Neural progenitor cell (in vitro differentiated cells): ENCODE results near the gene ANKS1B. TPM values are rescaled to one million over a fixed set of nuclear protein-coding genes. Genes with fewer than 3 reads are reported as not detected.

Experiments used
- DNase-seq: peaks from one replicate; pipeline ENCODE4 v3.0.0-alpha.2; 2016; ENCODE audit warnings: low spot score
- H2AFZ ChIP-seq: fragments of 200-600 bp; sonication (generic); replicated peaks from 2 replicates; pipeline ENCODE4 v1.6.1; 2016; ENCODE audit warnings: antibody characterized with exemption
- H3F3A ChIP-seq: fragments of 200-600 bp; sonication (generic); 2 replicates; pipeline ENCODE4 v1.6.1; 2016; ENCODE audit warnings: antibody characterized with exemption, low read depth
- H3K27ac ChIP-seq: fragments of 200-600 bp; sonication (generic); 2 replicates; pipeline ENCODE4 v1.5.1; 2016; ENCODE audit warnings: mild to moderate bottlenecking
- H3K27me3 ChIP-seq: fragments of 200-600 bp; sonication (generic); 2 replicates; pipeline ENCODE4 v1.6.1; 2016; ENCODE audit warnings: mild to moderate bottlenecking, moderate library complexity
- H3K36me3 ChIP-seq: fragments of 200-600 bp; sonication (generic); 2 replicates; pipeline ENCODE4 v1.5.1; 2016
- H3K4me1 ChIP-seq: fragments of 200-600 bp; sonication (generic); 2 replicates; pipeline ENCODE4 v1.6.1; 2016; ENCODE audit warnings: mixed run types
- H3K4me2 ChIP-seq: fragments of 200-600 bp; sonication (generic); 2 replicates; pipeline ENCODE4 v1.6.1; 2016
- H3K4me3 ChIP-seq: fragments of 200-600 bp; sonication (generic); 2 replicates; pipeline ENCODE4 v1.5.1; 2016
- H3K79me2 ChIP-seq: fragments of 200-600 bp; sonication (generic); 2 replicates; pipeline ENCODE4 v1.6.1; 2016; ENCODE audit warnings: low read depth
- H3K9ac ChIP-seq: fragments of 200-600 bp; sonication (generic); 2 replicates; pipeline ENCODE4 v1.6.1; 2016
- H3K9me3 ChIP-seq: fragments of 200-600 bp; sonication (generic); 2 replicates; pipeline ENCODE4 v1.5.1; 2016; ENCODE audit warnings: low read depth
- H4K20me1 ChIP-seq: fragments of 200-600 bp; sonication (generic); 2 replicates; pipeline ENCODE4 v1.6.1; 2016; ENCODE audit warnings: low read depth
- H3K27ac Mint-ChIP-seq: 3 replicates; pipeline ENCODE4 v1.8.0; 2021; ENCODE audit warnings: mixed read lengths
- H3K27me3 Mint-ChIP-seq: 2 replicates; pipeline ENCODE4 v1.8.0; 2022; ENCODE audit warnings: low read depth, mild to moderate bottlenecking, inconsistent platforms, moderate library complexity, mixed read lengths; ENCODE audit not compliant: insufficient read depth
- H3K36me3 Mint-ChIP-seq: 3 replicates; pipeline ENCODE4 v1.8.0; 2021; ENCODE audit warnings: mixed read lengths
- H3K4me1 Mint-ChIP-seq: 3 replicates; pipeline ENCODE4 v1.8.0; 2021; ENCODE audit warnings: mixed read lengths
- H3K4me3 Mint-ChIP-seq: 3 replicates; pipeline ENCODE4 v1.8.0; 2021; ENCODE audit warnings: mild to moderate bottlenecking, moderate library complexity, mixed read lengths
- H3K9me3 Mint-ChIP-seq: 3 replicates; pipeline ENCODE4 v1.8.0; 2020; ENCODE audit warnings: mixed read lengths
- CTCF ChIP-seq: fragments of 200-600 bp; sonication (generic); IDR thresholded peaks from 2 replicates; pipeline ENCODE4 v1.5.1; 2017; ENCODE audit warnings: antibody characterized with exemption, mild to moderate bottlenecking
- EZH2 ChIP-seq: fragments of 200-600 bp; sonication (generic); IDR thresholded peaks from 2 replicates; pipeline ENCODE4 v1.6.1; 2017; ENCODE audit warnings: antibody characterized with exemption, mild to moderate bottlenecking, moderate library complexity
- EZH2phosphoT487 ChIP-seq: fragments of 200-600 bp; sonication (generic); IDR thresholded peaks from 2 replicates; pipeline ENCODE4 v1.6.1; 2017; ENCODE audit warnings: antibody characterized with exemption
- total RNA-seq: library from RNA; depleted of rRNA; stranded (reverse); fragments of >200 nt; gene quantifications from 2 replicates; pipeline ENCODE4 v1.2.3, GENCODE V29; 2015; ENCODE audit warnings: low replicate concordance

The ANKS1B gene
- total RNA-seq, 1 donor from 2014 or later, result 7.9 TPM

GRCh38 chr12:99267038-99267437 is 717.7 kb downstream of the ANKS1B start:
- no peak overlapping the region for H3K27ac Mint-ChIP-seq

GRCh38 chr12:99265648-99266047 is 719.1 kb downstream of the ANKS1B start:
- no peak overlapping the region for H3K9ac ChIP-seq
- H3K27me3 ChIP-seq, result no peaks in the 10 kb centered on the region
- H3K79me2 ChIP-seq, result no peaks in the 10 kb centered on the region
- no peak overlapping the region for H3K4me2 ChIP-seq
- Mint-ChIP-seq H3K27me3 (peaks cover 3% of the 10 kb centered on the region), H3K4me1 (peaks cover 12% of the 10 kb centered on the region), H3K9me3 (peaks cover 5% of the 10 kb centered on the region), H3K36me3 (no peaks in the 10 kb centered on the region), H3K27ac (no peak overlapping the region), H3K4me3 (no peak overlapping the region)
- no peaks in the 10 kb centered on the region for H3K9me3 ChIP-seq
- no peak overlapping the region for H2AFZ ChIP-seq
- H3F3A ChIP-seq, result no peaks in the 10 kb centered on the region
- no peaks in the 10 kb centered on the region for H3K36me3 ChIP-seq
- no peak overlapping the region for H3K4me3 ChIP-seq
- DNase-seq, result no peak
- no peaks in the 10 kb centered on the region for H4K20me1 ChIP-seq
- TF ChIP-seq EZH2, result no peak
- TF ChIP-seq EZH2phosphoT487, result no peak
- TF ChIP-seq CTCF, result no peak
- no peak overlapping the region for H3K27ac ChIP-seq
- H3K4me1 ChIP-seq, result no peaks in the 10 kb centered on the region

More at GRCh38 chr12:99267038-99267437, 717.7 kb downstream of the ANKS1B start:
- H3K4me3 Mint-ChIP-seq, result no peak overlapping the region
- H3K4me2 ChIP-seq, result no peak overlapping the region
- H4K20me1 ChIP-seq, result no peaks in the 10 kb centered on the region
- H3K9me3 ChIP-seq, result no peaks in the 10 kb centered on the region
- peaks cover 10% of the 10 kb centered on the region for H3K9me3 Mint-ChIP-seq
- no peaks in the 10 kb centered on the region for H3F3A ChIP-seq
- H3K36me3 ChIP-seq, result no peaks in the 10 kb centered on the region
- no peaks in the 10 kb centered on the region for H3K79me2 ChIP-seq
- H3K27ac ChIP-seq, result no peak overlapping the region
- peaks cover 2% of the 10 kb centered on the region for H3K4me1 Mint-ChIP-seq
- DNase-seq, result no peak
- H2AFZ ChIP-seq, result no peak overlapping the region
- peaks cover 2% of the 10 kb centered on the region for H3K27me3 Mint-ChIP-seq
- no peaks in the 10 kb centered on the region for H3K27me3 ChIP-seq
- no peak overlapping the region for H3K9ac ChIP-seq
- no peak for TF ChIP-seq EZH2
- H3K4me1 ChIP-seq, result no peaks in the 10 kb centered on the region
- no peaks in the 10 kb centered on the region for H3K36me3 Mint-ChIP-seq
- H3K4me3 ChIP-seq, result no peak overlapping the region

- H3K9ac ChIP-seq, result no peak overlapping the region
- no peaks in the 10 kb centered on the region for H3F3A ChIP-seq
- no peak overlapping the region for H3K4me3 ChIP-seq
- peaks cover 3% of the 10 kb centered on the region for H3K27me3 Mint-ChIP-seq
- no peak overlapping the region for H3K4me3 Mint-ChIP-seq
- H3K27ac Mint-ChIP-seq, result peak overlapping the region; percentile 15
- peaks cover 5% of the 10 kb centered on the region for H3K9me3 Mint-ChIP-seq
- H3K4me1 ChIP-seq, result peaks cover 12% of the 10 kb centered on the region
- no peak for DNase-seq
- H3K36me3 ChIP-seq, result no peaks in the 10 kb centered on the region
- H3K36me3 Mint-ChIP-seq, result no peaks in the 10 kb centered on the region
- H3K4me2 ChIP-seq, result no peak overlapping the region
- H3K4me1 Mint-ChIP-seq, result peaks cover 34% of the 10 kb centered on the region
- no peaks in the 10 kb centered on the region for H3K9me3 ChIP-seq
- H4K20me1 ChIP-seq, result no peaks in the 10 kb centered on the region
- no peak overlapping the region for H2AFZ ChIP-seq
- H3K27me3 ChIP-seq, result no peaks in the 10 kb centered on the region
- H3K27ac ChIP-seq, result no peak overlapping the region
- no peaks in the 10 kb centered on the region for H3K79me2 ChIP-seq
- no peak for TF ChIP-seq EZH2phosphoT487
- TF ChIP-seq CTCF, result no peak
- no peak for TF ChIP-seq EZH2
These were observed 723.5 kb downstream of the ANKS1B start for GRCh38 chr12:99261256-99261655.

GRCh38 chr12:99260456-99260996 is 724.2 kb downstream of the ANKS1B start:
- Mint-ChIP-seq H3K9me3 (peaks cover 5% of the 10 kb centered on the region), H3K27ac (no peak overlapping the region), H3K4me1 (peaks cover 34% of the 10 kb centered on the region), H3K4me3 (no peak overlapping the region), H3K36me3 (no peaks in the 10 kb centered on the region), H3K27me3 (peaks cover 3% of the 10 kb centered on the region)
- DNase-seq, result no peak
- TF ChIP-seq EZH2 (no peak), EZH2phosphoT487 (no peak), CTCF (no peak)
- no peaks in the 10 kb centered on the region for H4K20me1 ChIP-seq
- H3K9me3 ChIP-seq, result no peaks in the 10 kb centered on the region
- no peak overlapping the region for H2AFZ ChIP-seq
- peaks cover 12% of the 10 kb centered on the region for H3K4me1 ChIP-seq
- no peaks in the 10 kb centered on the region for H3K27me3 ChIP-seq
- no peak overlapping the region for H3K9ac ChIP-seq
- H3K36me3 ChIP-seq, result no peaks in the 10 kb centered on the region
- H3K4me3 ChIP-seq, result no peak overlapping the region
- H3K27ac ChIP-seq, result no peak overlapping the region
- no peaks in the 10 kb centered on the region for H3F3A ChIP-seq
- no peak overlapping the region for H3K4me2 ChIP-seq
- H3K79me2 ChIP-seq, result no peaks in the 10 kb centered on the region
